GM12892 (cell line): ENCODE measurements around the gene KLHL30. TPM values are rescaled to one million over a fixed set of nuclear protein-coding genes. Genes with fewer than 3 reads are reported as not detected.

Source experiments
- DNase-seq: peaks from one replicate; pipeline ENCODE4 v3.0.0; 2011; ENCODE audit not compliant: insufficient read length
- FAIRE-seq: peaks from 2 replicates; lab custom pipeline; 2011; peaks lifted over from hg19 to GRCh38; lab: Jason Lieb, UNC
- POLR2A ChIP-seq: IDR thresholded peaks from 2 replicates; pipeline ENCODE4 v1.6.1; 2011; ENCODE audit warnings: low read depth, low read length, control low read depth
- POLR2AphosphoS5 ChIP-seq: IDR thresholded peaks from 2 replicates; pipeline ENCODE4 v1.6.1; 2011; ENCODE audit warnings: low read depth, low read length, control low read depth
- TAF1 ChIP-seq: IDR thresholded peaks from 2 replicates; pipeline ENCODE4 v1.6.1; 2011; ENCODE audit warnings: low read depth, mild to moderate bottlenecking, control low read depth, low read length, borderline replicate concordance
- polyA plus RNA-seq: library from polyadenylated mRNA; unstranded; fragments of >200 nt; gene quantifications from one replicate; pipeline ENCODE4 v1.2.1, GENCODE V29; 2012; ENCODE audit warnings: missing spikeins, inconsistent platforms; ENCODE audit not compliant: missing spikeins

Gene KLHL30
- not detected for polyA plus RNA-seq

GRCh38 chr2:238138331-238139195, at the start of gene KLHL30:
KLHL30 (plus strand) TSS chr2:238138668; CDS start chr2:238140755, 2,087 bp downstream.
- no peak for FAIRE-seq

GRCh38 chr2:238090887-238091286, 47.6 kb upstream of the KLHL30 start:
- no peak for FAIRE-seq
- TF ChIP-seq POLR2AphosphoS5 (no peak), TAF1 (no peak), POLR2A (no peak)
- no peak for DNase-seq

More at GRCh38 chr2:238138331-238139195, at the start of gene KLHL30:
- DNase-seq, result no peak
- TF ChIP-seq POLR2AphosphoS5 (no peak), TAF1 (no peak), POLR2A (no peak)

GRCh38 chr2:238091436-238092060, 46.9 kb upstream of the KLHL30 start:
- DNase-seq, result no peak
- FAIRE-seq, result no peak
- TF ChIP-seq TAF1, result no peak
- no peak for TF ChIP-seq POLR2AphosphoS5
- no peak for TF ChIP-seq POLR2A

DNA sequence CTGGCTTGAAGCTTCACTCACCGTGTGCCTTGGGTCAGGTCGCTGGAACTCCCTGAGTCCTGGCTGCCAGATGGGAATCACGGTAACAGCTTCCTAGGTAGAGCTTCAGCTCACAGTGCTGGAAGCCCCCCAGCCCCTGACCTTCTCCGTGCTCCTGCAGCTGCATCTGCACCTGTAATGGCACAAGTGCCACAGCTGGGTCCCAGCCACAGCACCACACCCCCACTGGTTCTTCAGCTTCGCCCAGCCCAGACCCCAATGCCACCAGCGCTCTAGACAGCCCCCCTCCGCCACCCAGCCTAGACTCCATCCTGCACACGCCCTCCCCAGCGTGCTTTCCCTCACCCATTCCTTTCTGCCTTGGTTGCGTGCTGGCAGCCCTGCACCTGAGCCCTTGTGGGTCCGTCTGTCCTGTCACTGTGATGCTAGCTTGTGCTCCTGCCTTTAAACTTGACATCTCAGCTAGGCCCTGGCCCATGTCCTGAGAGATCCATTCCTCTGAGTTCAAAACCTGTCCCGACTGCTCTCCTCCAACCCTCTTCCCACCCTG, 45.9 kb upstream of the KLHL30 start:
- no peak for FAIRE-seq
- DNase-seq, result no peak
- no peak for TF ChIP-seq POLR2AphosphoS5
- no peak for TF ChIP-seq POLR2A
- no peak for TF ChIP-seq TAF1

GRCh38 chr2:238093181-238094140, 45.0 kb upstream of the KLHL30 start:
- FAIRE-seq, result no peak
- no peak for DNase-seq
- TF ChIP-seq TAF1 (no peak), POLR2AphosphoS5 (no peak), POLR2A (no peak)

GRCh38 chr2:238094438-238095022, 43.9 kb upstream of the KLHL30 start:
- no peak for TF ChIP-seq POLR2A
- no peak for TF ChIP-seq POLR2AphosphoS5
- TF ChIP-seq TAF1, result no peak
- DNase-seq (no peak), FAIRE-seq (no peak)

DNA sequence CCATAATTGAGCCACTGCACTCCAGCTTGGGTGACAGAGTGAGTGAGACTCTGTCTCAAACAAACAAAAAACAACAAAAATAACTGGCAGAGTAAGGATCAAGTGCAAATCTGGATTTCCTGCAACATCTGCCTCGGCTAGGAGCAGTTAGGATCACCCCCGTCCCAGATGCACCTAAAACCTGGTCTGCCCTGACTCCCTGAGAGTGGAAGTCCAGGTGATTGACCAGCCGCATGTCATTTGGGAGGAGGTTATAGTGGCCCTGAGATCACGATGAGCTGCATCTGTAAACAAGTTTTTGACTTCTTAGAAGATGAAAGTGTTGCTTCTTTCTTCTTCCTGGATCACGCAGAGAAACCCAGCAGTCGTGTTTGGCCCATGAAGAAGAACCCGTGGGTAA, 43.3 kb upstream of the KLHL30 start:
- DNase-seq (no peak), FAIRE-seq (no peak)
- TF ChIP-seq POLR2A, result no peak
- no peak for TF ChIP-seq TAF1
- no peak for TF ChIP-seq POLR2AphosphoS5

- FAIRE-seq (no peak), DNase-seq (no peak)
- no peak for TF ChIP-seq POLR2AphosphoS5
- TF ChIP-seq POLR2A, result no peak
- TF ChIP-seq TAF1, result no peak
Measured at GRCh38 chr2:238096311-238097011, 42.0 kb upstream of the KLHL30 start.

DNA sequence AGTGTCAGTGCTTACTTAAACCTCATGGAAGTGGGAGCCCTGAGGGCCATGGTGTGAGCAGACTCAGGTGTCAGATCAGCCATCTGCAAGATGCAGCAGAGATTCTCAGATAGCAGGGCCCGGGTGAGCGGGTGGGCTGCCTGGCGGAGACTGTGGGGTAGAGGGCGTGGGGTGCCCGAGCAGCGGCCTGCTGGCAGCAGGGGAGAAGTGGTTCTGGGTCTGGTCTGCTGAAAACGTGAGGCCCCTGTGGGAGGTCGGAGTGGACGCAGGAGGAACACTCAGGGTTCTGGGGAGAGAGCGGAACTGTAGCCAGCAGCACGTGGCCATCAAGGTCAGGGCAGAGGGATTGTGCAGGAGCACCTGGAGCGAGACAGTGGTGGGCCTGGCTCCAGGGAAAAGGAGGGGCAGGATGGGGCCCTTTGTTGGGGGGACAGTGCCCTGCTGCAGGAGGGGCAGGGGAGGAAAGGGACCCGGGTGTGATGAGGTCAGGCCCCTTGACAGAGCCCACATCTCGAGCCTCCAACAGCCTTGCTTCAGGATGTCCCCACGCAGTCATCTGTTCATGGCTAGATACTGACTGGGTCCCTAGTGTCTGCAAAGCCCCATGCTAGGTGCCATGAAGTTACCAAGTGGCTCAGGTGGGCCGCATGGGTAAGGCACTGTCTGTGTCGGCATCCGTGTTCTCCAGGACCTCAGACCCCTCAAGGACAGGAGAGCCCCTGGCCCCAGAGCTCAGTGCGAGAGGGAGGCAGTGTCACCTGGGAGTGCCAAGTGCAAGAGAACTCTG, 41.1 kb upstream of the KLHL30 start:
- DNase-seq (no peak), FAIRE-seq (no peak)
- no peak for TF ChIP-seq POLR2AphosphoS5
- TF ChIP-seq POLR2A, result no peak
- no peak for TF ChIP-seq TAF1
